Stimulated activated CD8-positive, alpha-beta memory T cell treated with anti-CD3 and anti-CD28 coated beads, Interleukin-4, amount 100 ng/mL, for 1 hour (primary cell): Measurements from ENCODE around the gene PARD6B.
"Not testable (repeated sequence)": the region's sequence is repeated elsewhere in the genome, so short reads cannot be mapped to it uniquely, and the experiment has no call there.

Experiments
- DNase-seq, 2 donors: peaks; one replicate each; pipeline ENCODE4 v3.0.0-alpha.2; 2020; ENCODE audit warnings: low read depth in 2 of 2, low spot score in 1 of 2

Gene PARD6B

DNA sequence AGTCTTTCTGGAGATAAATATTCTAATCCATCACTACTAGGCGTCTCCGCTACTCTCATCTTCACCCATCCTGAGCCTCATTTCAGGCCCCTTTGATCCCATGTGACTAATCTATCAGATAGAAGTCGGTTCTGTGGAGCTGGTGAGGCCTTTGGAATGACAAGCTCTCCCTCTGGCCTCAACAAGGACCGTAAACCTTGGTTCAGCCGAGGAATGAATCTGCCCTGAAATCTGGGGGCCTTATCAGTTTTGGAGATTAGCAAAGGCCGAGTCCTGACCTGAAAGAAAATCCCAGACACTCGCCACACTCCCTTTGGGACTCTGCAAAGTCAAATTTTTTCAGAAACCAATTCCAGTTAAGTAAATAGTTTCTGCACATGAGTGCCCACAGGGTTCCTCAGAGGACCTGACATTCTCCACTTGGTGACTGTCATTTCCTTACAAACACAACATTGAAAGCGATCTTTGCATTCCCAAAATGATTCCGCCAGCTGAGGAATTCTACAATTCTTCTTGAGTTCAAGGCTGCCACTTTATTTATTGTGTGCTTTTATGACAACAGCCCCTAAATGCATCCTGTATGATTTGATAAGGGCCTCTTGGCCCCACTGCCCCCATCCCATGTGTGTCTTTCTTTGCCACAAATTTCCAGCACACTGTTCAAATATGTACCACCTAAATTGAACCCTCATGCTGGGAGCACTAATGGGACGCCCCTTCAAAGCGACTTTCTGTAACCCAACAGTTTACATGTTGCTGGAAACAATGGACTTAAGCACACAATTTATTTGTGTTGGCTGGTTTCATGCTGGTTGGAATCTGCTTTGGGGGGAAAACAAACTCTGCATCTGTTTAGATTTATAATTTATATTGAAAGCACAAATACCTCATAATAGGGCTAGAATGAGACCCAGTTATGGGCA lies 30.1 kb upstream of the PARD6B start:
- DNase-seq, result no peak

DNA sequence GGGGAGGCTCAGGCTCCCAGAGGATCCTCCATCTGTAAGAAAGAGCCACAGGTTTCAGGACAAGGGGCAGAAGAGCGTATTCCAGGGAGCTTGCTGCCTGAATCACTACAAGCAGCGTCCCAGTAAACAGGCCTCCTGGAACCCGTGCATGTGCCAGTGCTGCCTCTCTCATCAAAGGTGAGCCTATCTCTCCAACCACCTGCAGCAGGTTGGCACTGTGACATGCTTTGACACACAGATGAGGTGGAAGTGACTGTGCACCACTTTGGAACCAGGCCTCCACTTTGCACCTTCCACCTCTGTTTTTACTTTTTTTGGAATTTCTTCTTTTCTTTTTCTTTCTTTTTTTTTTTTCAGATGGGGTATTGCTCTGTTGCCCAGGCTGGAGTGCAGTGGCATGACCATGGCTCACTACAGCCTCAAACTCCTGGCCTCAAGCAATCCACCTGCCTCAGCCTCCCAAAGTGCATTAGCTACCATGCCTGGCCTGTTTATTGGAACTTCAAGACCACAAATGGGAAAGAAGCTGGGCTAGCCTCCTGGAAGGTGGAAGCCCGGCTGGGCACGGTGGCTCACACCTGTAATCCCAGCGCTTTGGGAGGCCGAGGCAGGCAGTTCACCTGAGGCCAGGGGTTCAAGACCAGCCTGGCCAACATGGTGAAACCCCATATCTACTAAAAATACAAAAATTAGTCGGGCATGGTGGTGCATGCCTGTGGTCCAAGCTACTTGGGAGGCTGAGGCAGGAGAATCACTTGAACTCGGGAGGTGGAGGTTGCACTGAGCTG lies 27.5 kb upstream of the PARD6B start:
- DNase-seq, result not testable (repeated sequence)

DNA sequence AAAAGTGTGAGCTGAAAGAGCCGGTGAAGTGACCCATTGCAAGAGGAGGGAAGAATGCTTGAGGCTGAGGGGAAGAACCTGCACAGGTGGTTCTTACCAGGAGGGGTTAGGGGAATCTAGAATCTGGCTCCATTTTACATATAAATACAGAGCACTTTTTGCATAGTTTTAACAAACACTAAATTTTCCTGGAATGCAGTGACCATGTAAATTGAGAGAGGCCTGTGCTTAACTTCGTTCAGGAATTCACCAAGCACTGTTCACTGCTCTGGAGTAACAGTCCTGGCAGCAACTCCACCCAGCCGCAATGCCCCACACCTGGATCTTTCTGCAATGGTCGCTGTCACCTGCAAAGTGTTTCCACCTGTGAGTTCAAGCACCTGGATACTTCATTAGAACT lies 26.9 kb upstream of the PARD6B start:
- no peak for DNase-seq

DNA sequence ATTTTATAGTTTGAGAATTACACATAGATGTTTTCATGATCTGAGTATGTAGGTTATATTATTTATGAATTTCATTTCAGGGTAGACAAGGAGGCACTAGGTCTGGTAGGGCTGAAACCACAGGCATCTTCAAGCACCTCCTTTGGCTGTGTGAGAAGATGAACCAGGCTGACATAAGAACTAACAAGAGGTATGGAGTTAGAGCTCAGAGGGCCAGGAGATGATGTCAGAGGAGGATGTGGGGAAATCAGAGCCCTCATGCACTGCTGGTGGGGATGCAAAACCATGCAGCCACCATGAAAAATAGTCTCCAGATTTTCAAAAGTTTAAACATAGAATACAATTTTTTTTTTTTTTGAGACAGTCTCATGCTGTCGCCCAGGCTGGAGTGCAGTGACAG lies 26.4 kb upstream of the PARD6B start:
- DNase-seq, result no peak

DNA sequence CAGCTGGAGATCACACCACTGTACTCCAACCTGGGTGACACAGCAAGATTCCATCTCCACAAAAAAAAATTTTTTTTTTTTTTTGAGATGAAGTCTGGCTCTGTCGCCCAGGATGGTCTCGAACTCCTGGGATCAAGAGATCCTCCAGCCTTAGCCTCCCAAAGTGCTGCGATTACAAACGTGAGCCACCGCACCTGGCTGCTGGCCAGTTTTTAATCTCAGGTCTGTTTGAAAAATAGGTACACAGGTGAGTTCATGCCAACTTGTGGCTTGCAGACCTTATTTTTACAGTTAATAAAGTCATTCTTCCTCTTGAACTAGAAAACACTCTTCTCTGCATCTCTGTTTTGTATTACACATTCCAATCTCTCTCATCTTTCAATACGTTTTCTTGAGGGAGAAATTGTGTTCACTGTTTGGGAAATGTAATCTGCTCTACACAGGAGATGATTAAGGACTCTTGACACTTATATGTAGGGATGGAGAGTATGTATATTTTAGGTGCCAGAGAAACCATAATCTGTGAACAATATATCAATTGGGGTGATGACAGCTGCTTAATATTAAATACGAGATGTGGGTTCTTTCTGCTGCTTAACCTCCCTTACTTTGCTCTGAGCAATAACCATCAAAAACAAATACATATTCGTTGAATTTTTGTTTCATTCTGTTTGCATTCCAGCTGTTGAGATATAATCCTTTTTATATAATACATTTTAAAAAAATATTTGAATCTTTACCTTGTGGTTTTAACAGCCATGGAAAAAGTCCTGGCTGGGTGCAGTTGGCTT lies 22.3 kb upstream of the PARD6B start:
- DNase-seq, result no peak

DNA sequence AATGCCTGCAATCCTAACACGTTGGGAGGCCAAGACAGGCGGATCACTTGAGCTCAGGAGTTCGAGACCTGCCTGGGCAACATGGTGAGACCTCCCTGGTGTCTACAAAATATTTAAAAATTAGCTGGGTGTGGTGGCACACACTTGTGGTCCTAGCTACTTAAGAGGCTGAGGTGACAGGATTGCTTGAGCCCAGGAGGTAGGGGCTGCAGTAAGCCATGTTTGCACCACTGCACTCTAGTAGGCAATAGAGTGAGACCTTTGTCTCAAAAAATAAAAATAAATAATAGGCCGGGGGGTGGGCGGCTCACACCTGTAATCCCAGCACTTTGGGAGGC lies 21.8 kb upstream of the PARD6B start:
- no peak for DNase-seq

DNA sequence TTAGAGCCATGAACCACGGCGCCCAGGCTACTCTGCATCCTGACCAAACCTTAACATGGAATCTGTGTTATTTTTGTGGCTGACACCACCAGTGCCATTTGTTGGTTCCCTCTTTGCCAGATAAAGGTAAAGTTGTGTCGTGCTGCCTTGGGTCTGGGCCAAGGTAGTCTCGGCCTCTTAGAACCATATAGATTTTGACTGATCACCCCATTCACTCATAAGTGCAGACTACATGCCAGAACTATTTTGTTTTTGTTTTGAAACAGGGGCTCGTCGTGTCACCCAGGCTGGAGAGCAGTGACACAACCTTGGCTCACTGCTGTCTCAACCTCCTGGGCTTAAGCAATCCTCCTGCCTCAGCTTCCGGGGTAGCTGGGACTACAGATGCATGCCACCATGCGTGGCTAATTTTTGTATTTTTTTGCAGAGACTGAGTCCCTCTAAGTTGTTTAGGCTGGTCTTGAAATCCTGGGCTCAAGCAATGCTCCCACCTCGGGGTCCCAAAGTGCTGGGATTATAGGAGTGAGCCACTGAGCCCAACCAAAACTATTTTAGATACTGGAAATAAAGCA lies 20.8 kb upstream of the PARD6B start:
- DNase-seq, result no peak

DNA sequence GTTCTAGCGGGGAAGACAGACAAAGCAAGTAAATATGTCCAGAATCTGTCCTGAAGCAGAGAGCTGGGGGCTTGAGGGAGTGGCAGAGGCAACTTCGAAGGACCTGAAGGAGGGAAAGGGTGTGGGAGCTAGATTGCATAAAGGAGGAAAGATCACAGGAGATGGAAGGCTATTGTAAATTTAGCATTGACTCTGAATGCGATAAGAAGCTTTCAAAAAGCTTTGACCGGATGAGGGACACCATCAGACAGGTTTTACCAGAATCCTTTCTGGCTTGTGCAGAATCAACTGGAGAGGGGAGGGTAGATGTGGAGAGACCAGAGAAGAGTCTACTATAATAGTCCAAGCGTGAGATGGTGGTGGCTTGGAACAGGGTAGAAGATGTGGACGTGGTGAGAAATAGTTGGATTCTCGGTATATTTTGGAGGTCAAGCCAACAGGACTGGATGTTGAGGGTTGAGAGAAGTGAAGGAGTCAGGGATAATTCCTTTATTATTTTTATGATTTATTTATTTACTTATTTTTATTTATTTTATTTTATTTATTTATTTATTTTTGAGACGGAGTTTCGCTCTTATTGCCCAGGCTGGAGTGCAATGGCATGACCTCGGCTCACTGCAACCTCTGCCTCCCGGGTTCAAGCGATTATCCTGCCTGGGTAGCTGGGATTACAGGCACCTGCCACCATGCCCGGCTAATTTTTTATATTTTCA lies 20.1 kb upstream of the PARD6B start:
- DNase-seq, result no peak

DNA sequence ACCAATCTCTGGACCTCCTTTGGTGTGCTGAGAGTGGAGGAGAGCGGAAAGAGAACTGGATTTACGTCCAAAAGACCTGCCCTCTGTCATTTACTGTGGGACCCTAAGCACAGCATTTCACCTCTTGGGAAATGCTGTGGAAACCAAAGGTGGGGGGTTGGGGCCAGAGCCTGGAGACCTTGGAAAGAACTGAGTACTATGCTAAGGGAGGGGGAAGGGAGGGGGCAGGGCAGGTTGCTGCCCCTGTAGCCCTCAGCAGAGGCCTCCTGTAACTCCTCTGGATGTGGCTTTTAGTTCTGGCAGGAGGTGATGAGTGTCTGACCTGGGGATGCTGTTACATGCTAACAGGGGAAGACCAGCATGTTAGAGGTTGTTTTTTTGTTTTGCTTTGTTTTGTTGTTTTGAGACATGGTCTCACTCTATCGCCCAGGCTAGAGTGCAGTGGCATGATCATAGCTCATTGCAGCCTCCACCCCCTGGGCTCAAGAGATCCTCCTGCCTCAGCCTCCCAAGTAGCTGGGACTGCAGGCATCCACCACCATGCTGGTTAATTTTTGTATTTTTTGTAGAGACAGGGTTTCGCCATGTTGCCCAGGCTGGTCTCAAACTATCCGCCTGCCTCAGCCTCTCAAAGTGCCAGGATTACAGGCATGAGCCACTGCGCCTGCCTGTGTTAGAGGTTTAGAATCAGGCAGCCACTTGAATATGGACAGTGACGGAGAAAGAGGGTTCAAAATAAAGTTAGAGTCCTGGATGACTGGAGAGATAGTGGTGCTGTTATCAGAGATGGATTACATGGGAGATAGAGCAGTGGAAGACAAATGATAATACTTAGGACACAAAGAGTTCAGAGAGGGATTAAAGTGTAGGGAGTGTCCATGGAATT lies 18.4 kb upstream of the PARD6B start:
- no peak for DNase-seq

DNA sequence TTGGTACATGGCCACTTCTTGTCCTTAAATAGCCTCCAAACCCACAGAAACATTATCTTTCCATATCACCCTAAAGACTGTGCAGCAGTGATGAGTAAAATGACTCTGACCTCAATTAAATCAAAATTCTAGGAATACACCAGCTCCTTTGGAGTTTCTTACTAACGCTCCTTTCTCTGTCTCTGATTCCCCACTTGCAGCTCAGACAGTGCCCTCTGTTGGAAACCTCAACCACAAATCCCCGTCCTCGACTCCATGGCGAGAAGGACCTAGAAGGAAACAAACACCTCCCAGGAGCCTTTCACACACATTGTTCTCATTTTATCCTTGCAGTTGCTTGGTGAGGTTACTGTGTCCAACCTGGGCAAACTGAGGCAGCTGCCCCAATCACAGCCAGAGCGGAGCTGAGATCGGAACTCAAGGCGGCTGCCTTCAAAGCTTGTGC lies 17.7 kb upstream of the PARD6B start:
- DNase-seq, result no peak

DNA sequence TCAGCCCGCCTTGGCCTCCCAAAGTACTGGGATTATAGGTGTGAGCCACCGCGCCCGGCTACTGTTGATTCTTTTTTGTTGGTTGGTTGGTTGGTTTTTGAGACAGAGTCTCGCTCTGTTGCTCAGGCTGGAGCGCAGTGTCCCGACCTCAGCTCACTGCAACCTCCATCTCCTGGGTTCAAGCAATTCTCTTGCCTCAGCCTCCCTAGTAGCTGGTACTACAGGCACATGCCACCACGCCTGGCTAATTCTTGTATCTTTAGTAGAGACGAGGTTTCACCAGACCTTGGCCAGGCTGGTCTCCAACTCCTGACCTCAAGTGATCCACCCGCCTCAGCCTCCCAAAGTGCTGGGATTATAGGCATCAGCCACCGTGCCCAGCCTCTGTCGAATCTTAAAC lies 17.0 kb upstream of the PARD6B start:
- not testable (repeated sequence) for DNase-seq

DNA sequence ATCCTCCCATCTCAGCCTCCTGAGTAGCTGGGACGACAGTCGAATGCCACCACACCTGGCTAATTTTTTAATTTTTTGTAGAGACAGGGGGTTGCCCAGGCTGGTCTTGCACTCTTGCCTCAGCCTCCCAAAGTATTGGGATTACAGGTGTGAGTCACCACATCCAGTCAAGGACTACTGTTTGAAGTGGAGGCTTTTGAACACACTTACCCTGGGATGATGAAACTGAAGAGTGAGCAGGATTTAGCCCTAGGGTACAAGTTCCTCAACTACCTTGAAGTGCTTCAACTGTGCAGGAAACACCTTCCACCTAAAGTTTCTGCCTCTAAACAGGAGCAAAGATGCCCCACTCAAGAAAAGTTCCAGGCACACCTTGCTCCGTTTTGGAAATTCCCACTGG lies 15.7 kb upstream of the PARD6B start:
- DNase-seq, result no peak

DNA sequence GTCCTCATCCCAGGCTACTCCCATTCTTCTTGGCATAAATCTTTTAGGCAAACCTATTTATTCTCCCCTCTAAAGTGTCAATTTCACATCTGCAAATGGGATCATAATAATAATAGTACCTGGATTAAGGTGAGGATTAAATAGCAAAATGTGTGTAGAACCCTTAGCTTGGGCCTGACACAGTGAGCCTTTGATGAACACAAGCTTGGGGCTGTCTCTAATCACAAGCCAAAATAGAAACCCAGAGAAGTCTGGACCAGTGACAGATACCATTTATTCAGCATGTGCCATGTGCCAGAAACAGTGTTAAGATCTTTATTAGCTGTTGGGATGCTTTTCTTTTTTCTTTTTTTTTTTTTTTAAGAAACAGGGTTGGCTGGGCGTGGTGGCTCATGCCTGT lies 14.9 kb upstream of the PARD6B start:
- no peak for DNase-seq

DNA sequence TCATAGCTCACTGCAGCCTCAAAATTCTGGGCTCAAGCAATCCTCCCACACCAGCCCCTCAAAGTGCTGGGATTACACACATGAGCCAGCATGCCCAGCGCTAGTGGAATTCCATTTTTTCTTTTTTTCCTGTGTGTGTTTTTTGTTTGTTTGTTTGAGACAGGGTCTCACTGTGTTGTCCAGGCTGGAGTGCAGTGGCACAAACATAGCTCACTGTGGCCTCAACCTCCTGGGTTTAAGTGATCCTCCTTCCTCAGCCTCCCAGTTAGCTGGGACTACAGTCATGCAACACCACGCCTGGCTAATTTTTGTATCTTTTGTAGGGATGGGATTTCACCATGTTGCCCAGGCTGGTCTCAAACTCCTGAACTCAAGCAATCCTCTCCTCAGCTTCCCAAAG lies 14.1 kb upstream of the PARD6B start:
- DNase-seq, result no peak

DNA sequence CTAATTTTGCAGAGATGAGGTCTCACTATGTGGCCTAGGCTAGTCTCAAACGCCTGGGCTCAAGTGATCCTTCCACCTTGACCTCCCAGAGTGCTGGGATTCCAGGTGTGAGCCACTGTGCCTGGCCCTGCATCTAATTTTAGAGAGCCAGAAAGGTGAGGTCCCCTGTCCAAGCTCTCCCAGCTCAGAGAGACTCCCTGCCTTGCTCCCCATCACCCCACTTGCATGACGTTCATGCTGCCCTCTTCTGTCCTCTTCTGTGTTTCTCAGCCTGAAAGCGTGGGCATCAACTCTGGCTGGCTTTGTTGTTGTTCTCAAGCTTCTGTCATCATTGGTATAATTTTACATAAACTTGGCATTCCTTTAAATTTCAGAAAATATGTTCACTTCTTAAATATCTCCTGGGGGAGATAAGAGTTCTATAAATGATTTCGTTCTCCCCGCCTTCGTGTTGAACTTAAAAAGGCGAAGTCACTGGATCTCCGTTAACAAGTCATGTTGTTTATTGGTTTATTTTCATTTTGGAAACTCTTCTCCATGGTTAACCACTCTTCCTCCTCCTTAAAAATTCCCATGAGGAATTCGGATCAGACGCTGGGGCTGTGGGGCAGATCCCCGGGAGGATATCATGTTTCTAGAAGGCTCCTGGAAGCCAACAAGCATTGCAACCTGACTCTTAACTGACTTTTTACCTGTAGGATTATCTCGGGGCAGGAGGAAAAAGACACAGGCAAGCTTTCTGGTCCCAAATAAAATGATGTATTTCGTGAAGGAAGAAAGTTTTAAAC lies 13.2 kb upstream of the PARD6B start:
- no peak for DNase-seq

DNA sequence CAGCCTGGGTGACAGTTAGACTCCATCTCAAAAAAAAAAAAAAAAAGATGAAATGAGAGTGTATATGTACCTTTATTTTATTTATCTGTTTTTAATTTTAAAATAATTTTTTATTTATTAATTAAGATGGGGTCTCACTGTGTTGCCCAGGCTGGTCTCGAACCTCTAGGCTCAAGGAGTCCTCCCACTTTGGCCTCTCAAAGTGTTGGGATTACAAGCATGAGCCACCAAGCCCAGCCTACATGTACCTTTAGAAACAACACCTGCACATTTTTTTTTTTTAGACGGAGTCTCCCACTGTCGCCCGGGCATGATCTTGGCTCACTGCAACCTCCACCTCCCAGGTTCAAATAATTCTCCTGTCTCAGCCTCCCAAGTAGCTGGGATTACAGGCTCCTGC lies 12.1 kb upstream of the PARD6B start:
- no peak for DNase-seq

DNA sequence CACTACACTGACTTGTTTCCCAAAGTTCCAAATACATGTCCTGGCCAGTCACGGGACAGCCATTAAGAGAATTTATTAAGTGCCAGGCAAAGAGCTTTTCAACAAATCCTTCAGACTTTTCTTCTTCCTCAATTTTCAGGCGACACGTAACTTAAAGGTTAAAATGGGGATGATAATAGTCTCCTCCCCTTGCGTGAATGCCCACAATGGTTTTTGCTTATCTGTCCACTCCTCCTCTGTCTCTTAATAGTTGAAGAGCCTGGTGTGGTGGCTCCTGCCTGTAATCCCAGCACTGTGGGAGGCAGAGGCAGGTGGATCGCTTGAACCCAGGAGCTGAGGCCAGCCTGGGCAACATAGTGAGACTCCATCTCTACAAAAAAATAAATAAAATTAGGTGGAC lies 11.4 kb upstream of the PARD6B start:
- no peak for DNase-seq

DNA sequence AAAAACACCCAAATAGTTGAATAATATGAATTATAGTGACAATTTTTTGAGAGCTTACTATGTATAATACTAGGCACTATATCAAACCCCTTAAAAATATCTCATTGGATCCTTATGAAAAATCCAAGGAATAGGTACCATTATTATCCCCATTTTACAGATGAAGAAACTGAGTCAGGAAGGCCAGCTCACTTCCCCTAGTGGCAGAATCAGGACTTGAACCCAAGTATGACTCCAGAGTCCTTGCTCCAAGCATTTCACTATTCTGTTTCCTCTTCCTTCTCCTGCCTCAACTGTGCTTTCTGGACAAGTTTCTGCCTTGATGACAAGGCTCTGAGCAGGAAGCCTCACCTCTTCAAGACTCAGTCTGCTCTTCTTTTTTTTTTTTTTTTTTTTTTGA lies 10.8 kb upstream of the PARD6B start:
- no peak for DNase-seq

DNA sequence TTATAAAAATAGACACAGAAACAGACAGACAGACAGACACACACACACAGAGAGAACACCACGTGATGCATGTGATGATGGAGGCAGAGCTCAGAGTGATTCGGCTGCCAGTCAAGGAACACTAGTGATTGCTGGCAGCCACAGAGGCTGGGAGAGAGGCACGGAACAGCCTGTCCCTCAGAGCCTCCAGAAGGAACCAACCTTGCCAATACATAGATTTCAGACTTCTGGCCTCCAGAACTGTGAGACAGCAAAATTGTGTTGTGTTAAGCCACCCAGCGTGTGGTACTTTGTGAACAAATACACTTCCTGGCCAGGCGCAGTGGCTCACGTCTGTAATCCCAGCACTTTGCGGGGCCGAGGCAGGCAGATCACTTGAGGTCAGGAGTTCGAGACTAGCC lies 9.5 kb upstream of the PARD6B start:
- no peak for DNase-seq
